Gastrocnemius medialis (tissue), 4 donors: ENCODE results near the gene TCHHL1. TPM values are rescaled to one million over a fixed set of nuclear protein-coding genes. Genes with fewer than 3 reads are reported as not detected.

Experiments used
- ATAC-seq, 2 donors: fragments of 150-250 bp; one replicate each; pipeline ENCODE4 v1.9.1; 2016
- DNase-seq, 2 donors: peaks; one replicate each; pipeline ENCODE4 v3.0.0-alpha.2; 2019
- H3K27ac ChIP-seq, 4 donors: fragments of 200-600 bp; sonication (generic); 1 replicate in 1 of 4; 2 replicates in 3 of 4; pipeline ENCODE4 v1.5.1; 2016 to 2018; ENCODE audit warnings: mild to moderate bottlenecking in 2 of 4, moderate library complexity in 1 of 4
- H3K27me3 ChIP-seq, 3 donors: fragments of 200-600 bp; sonication (generic) in 2 of 3; 1 replicate in 1 of 3; 2 replicates in 2 of 3; pipeline versions ENCODE4 v1.5.1 to v1.6.0; 2016 to 2019; ENCODE audit warnings: mild to moderate bottlenecking in 1 of 3, moderate library complexity in 1 of 3
- H3K36me3 ChIP-seq, 2 donors: fragments of 200-600 bp; sonication (generic) in 1 of 2; one replicate each; pipeline ENCODE4 v1.5.1; 2017 to 2018
- H3K4me1 ChIP-seq, 2 donors: fragments of 200-600 bp; sonication (generic) in 1 of 2; one replicate each; pipeline ENCODE4 v1.5.1; 2016 to 2017; ENCODE audit warnings: mild to moderate bottlenecking in 2 of 2
- H3K4me3 ChIP-seq, 4 donors: fragments of 200-600 bp; sonication (generic) in 3 of 4; 1 replicate in 1 of 4; 2 replicates in 3 of 4; pipeline ENCODE4 v1.5.1; 2016 to 2019; ENCODE audit warnings: mild to moderate bottlenecking in 2 of 4
- H3K9me3 ChIP-seq, 3 donors: fragments of 200-600 bp; sonication (generic) in 2 of 3; 1 replicate in 1 of 3; 2 replicates in 2 of 3; pipeline ENCODE4 v1.5.1; 2016 to 2019
- CTCF ChIP-seq, 5 experiments: fragments of 450-650 bp in 3 of 5; fragments of 200-600 bp in 2 of 5; sonication (generic) in 2 of 5; IDR thresholded peaks in 4 of 5; conservative IDR thresholded peaks in 1 of 5; 1 replicate in 4 of 5; 2 replicates in 1 of 5; pipeline ENCODE4 v1.5.1; 2016 to 2019; ENCODE audit warnings: antibody characterized with exemption in 5 of 5, mild to moderate bottlenecking in 3 of 5, moderate library complexity in 3 of 5
- POLR2A ChIP-seq, 2 donors: fragments of 450-650 bp; IDR thresholded peaks; one replicate each; pipeline ENCODE4 v1.6.1; 2017; ENCODE audit warnings: antibody characterized with exemption in 2 of 2, mild to moderate bottlenecking in 2 of 2, moderate library complexity in 2 of 2
- in situ Hi-C, 4 donors: fragments of 200-750 bp; cut with MboI; loops; one replicate each; pipeline versions ENCODE4 v1.15.0 to v1.8.0; 2017; ENCODE audit warnings: low sequenced_read_pairs in 4 of 4
- intact Hi-C: fragments of 100-400 bp; cut with DNase I; formaldehyde crosslinking; loops from one replicate; pipeline ENCODE4 v1.15.1; 2023; ENCODE audit warnings: low total_unique reads
- total RNA-seq, 4 donors: library from RNA; depleted of rRNA; stranded (reverse); fragments of >200 nt; gene quantifications; one replicate each; pipeline versions ENCODE4 v1.1.0 to v1.2.3, GENCODE V29; 2016

The TCHHL1 gene
- total RNA-seq, 4 donors from 2014 or later, result not detected

- intact Hi-C loops, result no loop called here
- H3K9me3 ChIP-seq, result no peaks in the 10 kb centered on the region
- in situ Hi-C loops, result no loop called here
These were observed 41.0 kb downstream of the TCHHL1 start for GRCh38 chr1:152047730-152048415.

GRCh38 chr1:152047413-152047729 lies 41.5 kb downstream of the TCHHL1 start:
- Histone ChIP-seq H3K27me3 (no peaks in the 10 kb centered on the region), H3K36me3 (no peaks in the 10 kb centered on the region), H3K9me3 (no peaks in the 10 kb centered on the region), H3K4me1 (peaks cover 7 to 14% of the 10 kb centered on the region in 2 donors), H3K27ac (peak overlapping the region; percentile 74 to 84 (median 82)), H3K4me3 (peak overlapping the region in 2 of 4 donors; percentile 9 to 14)
- intact Hi-C loops, result no loop called here
- in situ Hi-C loops, result no loop called here
- DNase-seq (no peak), ATAC-seq (no peak)
- TF ChIP-seq CTCF (IDR thresholded peaks at IDR 0.05 in 4 of 5, conservative IDR thresholded peaks at IDR 0.05 in 1 of 5), result no peak

More at GRCh38 chr1:152047730-152048415, 41.0 kb downstream of the TCHHL1 start:
- Histone ChIP-seq H3K27ac (peak overlapping the region; percentile 74 to 84 (median 82)), H3K4me3 (peak overlapping the region in 3 of 4 donors; percentile 1 to 14 (median 9)), H3K27me3 (peaks cover 0 to 2% (median 0%) of the 10 kb centered on the region in 3 donors), H3K36me3 (no peaks in the 10 kb centered on the region), H3K4me1 (peaks cover 7 to 14% of the 10 kb centered on the region in 2 donors)
- ATAC-seq, result peak; percentile 84 to 90
- DNase-seq, result peak; percentile 71 to 84
- peak in 2 of 5 experiments; percentile 27 to 43 for TF ChIP-seq CTCF (IDR thresholded peaks at IDR 0.05 in 4 of 5, conservative IDR thresholded peaks at IDR 0.05 in 1 of 5)
- peak; percentile 49 to 68 for TF ChIP-seq POLR2A (IDR thresholded peaks at IDR 0.05)

GRCh38 chr1:152044386-152044785 lies 44.5 kb downstream of the TCHHL1 start:
- in situ Hi-C loops, result no loop called here
- no peak overlapping the region for H3K4me3 ChIP-seq
- H3K9me3 ChIP-seq, result no peaks in the 10 kb centered on the region
- peaks cover 7 to 14% of the 10 kb centered on the region in 2 donors for H3K4me1 ChIP-seq
- no peak overlapping the region for H3K27ac ChIP-seq
- TF ChIP-seq POLR2A (IDR thresholded peaks at IDR 0.05) (no peak), CTCF (IDR thresholded peaks at IDR 0.05 in 4 of 5, conservative IDR thresholded peaks at IDR 0.05 in 1 of 5) (no peak)
- H3K36me3 ChIP-seq, result no peaks in the 10 kb centered on the region
- intact Hi-C loops, result no loop called here
- peak in 1 of 2 donors; percentile 12 for ATAC-seq
- peaks cover 0 to 2% (median 0%) of the 10 kb centered on the region in 3 donors for H3K27me3 ChIP-seq
- no peak for DNase-seq

- DNase-seq, result no peak
- Histone ChIP-seq H3K4me3 (no peak overlapping the region), H3K36me3 (no peaks in the 10 kb centered on the region), H3K27me3 (peaks cover 0 to 2% (median 0%) of the 10 kb centered on the region in 3 donors), H3K9me3 (no peaks in the 10 kb centered on the region), H3K27ac (no peak overlapping the region), H3K4me1 (peaks cover 7 to 14% of the 10 kb centered on the region in 2 donors)
- ATAC-seq, result no peak
- intact Hi-C loops, result no loop called here
- TF ChIP-seq POLR2A (IDR thresholded peaks at IDR 0.05), result no peak
- no peak for TF ChIP-seq CTCF (IDR thresholded peaks at IDR 0.05 in 4 of 5, conservative IDR thresholded peaks at IDR 0.05 in 1 of 5)
- in situ Hi-C loops, result no loop called here
These were observed 45.0 kb downstream of the TCHHL1 start for GRCh38 chr1:152043870-152044269.
